IMR-90 (cell line): ENCODE measurements around the gene CCR5. TPM values are rescaled to one million over a fixed set of nuclear protein-coding genes. Genes with fewer than 3 reads are reported as not detected.

Experiments
- ATAC-seq: fragments of 200-7000 bp; cut with Tn5 transposase; 2 replicates; pipeline ENCODE4 v1.9.1; 2020; ENCODE audit warnings: low read depth, mild to moderate bottlenecking, moderate library complexity
- BruUV-seq: library from RNA; stranded (reverse); fragments of 400-500 nt; replicated peaks from 2 replicates; lab custom pipeline; 2021; lab: Mats Ljungman, UMichigan
- CTCF ChIA-PET: fragments of 300-600 bp; formaldehyde crosslinking; extraction: SDS; loops from one replicate; lab custom pipeline; 2021; ENCODE audit warnings: antibody characterized with exemption; lab: Yijun Ruan, JAX
- POLR2A ChIA-PET: fragments of 300-600 bp; sonication (Branson Sonifier 250); formaldehyde crosslinking; loops from one replicate; lab custom pipeline; 2022; ENCODE audit warnings: antibody characterized with exemption; ENCODE audit not compliant: unreplicated experiment; lab: Charles Lee
- DNase-seq: peaks from one replicate; pipeline ENCODE4 v3.0.0; 2013
- H2AFZ ChIP-seq: replicated peaks from 2 replicates; pipeline ENCODE3; 2013; ENCODE audit warnings: low read length, mild to moderate bottlenecking; ENCODE audit not compliant: poor library complexity
- H2AK5ac ChIP-seq: 2 replicates; pipeline ENCODE4 v1.6.1; 2013; ENCODE audit warnings: low read depth, low read length, inconsistent platforms
- H2AK9ac ChIP-seq: replicated peaks from 2 replicates; pipeline ENCODE3; 2013; ENCODE audit warnings: mild to moderate bottlenecking, low read depth, low read length, moderate library complexity; ENCODE audit not compliant: poor library complexity
- H2BK120ac ChIP-seq: 2 replicates; pipeline ENCODE4 v1.6.1; 2013; ENCODE audit warnings: low read depth, low read length, inconsistent platforms
- H2BK15ac ChIP-seq: 3 replicates; pipeline ENCODE4 v1.6.1; 2013; ENCODE audit warnings: low read depth, low read length, inconsistent platforms
- H2BK20ac ChIP-seq: 2 replicates; pipeline ENCODE4 v1.6.1; 2013; ENCODE audit warnings: low read depth, mild to moderate bottlenecking, inconsistent platforms, low read length, moderate library complexity
- H2BK5ac ChIP-seq: 2 replicates; pipeline ENCODE4 v1.6.1; 2013; ENCODE audit warnings: mild to moderate bottlenecking, low read depth, low read length, inconsistent platforms; ENCODE audit not compliant: poor library complexity, severe bottlenecking
- H3K14ac ChIP-seq: replicated peaks from 2 replicates; pipeline ENCODE4 v1.6.1; 2013; ENCODE audit warnings: low read depth, low read length, inconsistent platforms
- H3K18ac ChIP-seq: 2 replicates; pipeline ENCODE4 v1.6.1; 2013; ENCODE audit warnings: low read depth, low read length, control low read depth
- H3K23ac ChIP-seq: 2 replicates; pipeline ENCODE4 v1.6.1; 2013; ENCODE audit warnings: low read depth, low read length, inconsistent platforms
- H3K27ac ChIP-seq: 2 replicates; pipeline ENCODE4 v1.5.1; 2013; ENCODE audit warnings: mild to moderate bottlenecking, control low read depth, low read length; ENCODE audit not compliant: insufficient read depth
- H3K27me3 ChIP-seq: 2 replicates; pipeline ENCODE4 v1.6.1; 2013; ENCODE audit warnings: low read length; ENCODE audit not compliant: control insufficient read depth, insufficient read depth
- H3K36me3 ChIP-seq: 2 replicates; pipeline ENCODE4 v1.6.1; 2013; ENCODE audit warnings: low read length, mixed read lengths; ENCODE audit not compliant: control insufficient read depth, insufficient read depth
- H3K4ac ChIP-seq: 2 replicates; pipeline ENCODE4 v1.6.1; 2013; ENCODE audit warnings: low read depth, low read length, inconsistent platforms
- H3K4me1 ChIP-seq: 2 replicates; pipeline ENCODE4 v1.6.1; 2013; ENCODE audit warnings: low read length, mixed read lengths; ENCODE audit not compliant: control insufficient read depth, insufficient read depth
- H3K4me2 ChIP-seq: 2 replicates; pipeline ENCODE4 v1.6.1; 2013; ENCODE audit warnings: low read depth, mild to moderate bottlenecking, control low read depth, low read length, moderate library complexity
- H3K4me3 ChIP-seq: 2 replicates; pipeline ENCODE4 v1.5.1; 2013; ENCODE audit warnings: low read depth, mild to moderate bottlenecking, control low read depth, low read length, moderate library complexity; ENCODE audit not compliant: insufficient read depth
- H3K56ac ChIP-seq: 2 replicates; pipeline ENCODE4 v1.6.1; 2013; ENCODE audit warnings: low read length, inconsistent platforms; ENCODE audit not compliant: insufficient read depth; ENCODE audit errors: extremely low read depth
- H3K79me1 ChIP-seq, 2 experiments: 2 replicates each; pipeline ENCODE4 v1.6.1; 2013; ENCODE audit warnings: low read length in 2 of 2, inconsistent platforms in 1 of 2, low read depth in 1 of 2
- H3K9ac ChIP-seq: 2 replicates; pipeline ENCODE4 v1.6.1; 2013; ENCODE audit warnings: low read depth, low read length, control low read depth
- H3K9me1 ChIP-seq: 2 replicates; pipeline ENCODE4 v1.6.1; 2013; ENCODE audit warnings: low read length, inconsistent platforms; ENCODE audit not compliant: insufficient read depth
- H3K9me3 ChIP-seq: 2 replicates; pipeline ENCODE4 v1.6.1; 2013; ENCODE audit warnings: low read length; ENCODE audit not compliant: control insufficient read depth, insufficient read depth
- H4K20me1 ChIP-seq: 2 replicates; pipeline ENCODE4 v1.6.1; 2013; ENCODE audit warnings: low read length, inconsistent platforms; ENCODE audit not compliant: insufficient read depth
- H4K5ac ChIP-seq: 2 replicates; pipeline ENCODE4 v1.6.1; 2013; ENCODE audit warnings: mild to moderate bottlenecking, low read depth, low read length, control low read depth
- H4K8ac ChIP-seq, 2 experiments: 2 replicates each; pipeline ENCODE4 v1.6.1; 2013; ENCODE audit warnings: low read depth in 2 of 2, low read length in 2 of 2, control low read depth in 1 of 2, inconsistent platforms in 1 of 2
- H4K91ac ChIP-seq: 2 replicates; pipeline ENCODE4 v1.6.1; 2013; ENCODE audit warnings: low read depth, low read length, inconsistent platforms; ENCODE audit not compliant: insufficient read depth
- CHD1 ChIP-seq: IDR thresholded peaks from 2 replicates; pipeline ENCODE4 v1.6.1; 2012; ENCODE audit warnings: low read depth, low read length, improper control_type of control experiment
- CTCF ChIP-seq: conservative IDR thresholded peaks from 2 replicates; pipeline ENCODE4 v1.5.1; 2012; ENCODE audit warnings: mild to moderate bottlenecking, low read depth, low read length, improper control_type of control experiment
- MAZ ChIP-seq: IDR thresholded peaks from 2 replicates; pipeline ENCODE4 v1.6.1; 2012; ENCODE audit warnings: low read depth, mild to moderate bottlenecking, low read length, improper control_type of control experiment, moderate library complexity, borderline replicate concordance
- MXI1 ChIP-seq: IDR thresholded peaks from 2 replicates; pipeline ENCODE4 v1.6.1; 2012; ENCODE audit warnings: low read depth, mild to moderate bottlenecking, low read length, moderate library complexity, borderline replicate concordance
- POLR2A ChIP-seq: IDR thresholded peaks from 2 replicates; pipeline ENCODE4 v1.6.1; 2012; ENCODE audit warnings: mild to moderate bottlenecking, low read depth, low read length
- RAD21 ChIP-seq: IDR thresholded peaks from 2 replicates; pipeline ENCODE4 v1.6.1; 2012; ENCODE audit warnings: low read length, improper control_type of control experiment
- SMC3 ChIP-seq: fragments of 150-350 bp; IDR thresholded peaks from 2 replicates; pipeline ENCODE4 v1.6.1; 2016; ENCODE audit warnings: low read depth, mild to moderate bottlenecking, antibody characterized with exemption, low read length, moderate library complexity
- USF2 ChIP-seq: fragments of 150-350 bp; IDR thresholded peaks from 2 replicates; pipeline ENCODE4 v1.6.1; 2017; ENCODE audit warnings: mild to moderate bottlenecking, antibody characterized with exemption, low read length, low read depth
- WGBS, 2 experiments: methylation state at CpG; one replicate each; pipeline versions ENCODE4 v1.1.5 to v1.1.7; 2013; ENCODE audit warnings: missing lambda C conversion rate in 2 of 2; ENCODE audit not compliant: insufficient read length in 1 of 2; ENCODE audit errors: extremely low coverage in 2 of 2; 5-methylcytosine and 5-hydroxymethylcytosine counted together
- dilution Hi-C: fragments of 300-500 bp; cut with HindIII; formaldehyde crosslinking; loops from one replicate; pipeline ENCODE4 v1.14.3; 2018; ENCODE audit warnings: low sequenced_read_pairs; ENCODE audit not compliant: unreplicated experiment
- in situ Hi-C: fragments of 300-500 bp; cut with MboI; formaldehyde crosslinking; loops from 3 replicates; pipeline ENCODE4 v1.14.3; 2019; ENCODE audit warnings: low sequenced_read_pairs, inconsistent platforms, mixed read lengths
- intact Hi-C: fragments of 100-400 bp; cut with micrococcal nuclease; formaldehyde crosslinking; loops from 2 replicates; pipeline ENCODE4 v1.10.0; 2022
- polyA plus RNA-seq, 3 experiments: library from polyadenylated mRNA; depleted of rRNA; stranded (reverse); fragments of >200 nt; gene quantifications; 2 replicates each; pipeline ENCODE4 v1.2.3, GENCODE V29; 2012; ENCODE audit warnings: low replicate concordance in 1 of 3
- total RNA-seq: library from RNA; depleted of rRNA; stranded (reverse); fragments of >200 nt; gene quantifications from 2 replicates; pipeline ENCODE4 v1.2.3, GENCODE V29; 2012

CCR5 gene
- total and polyA plus RNA-seq, 2 of the 4 experiments (the other 2 are of a cell fraction): not detected

GRCh38 chr3:46368569-46368968 lies 2.2 kb upstream of the CCR5 start:
- no peak overlapping the region for H2AK5ac ChIP-seq
- ChIA-PET POLR2A (no interaction called here), CTCF (interaction anchor here (1.5 kb wide), 1 partner anchor 15 kb away, joined by 4 read pairs; the partner anchor contains the start of gene CCR2)
- dilution Hi-C loops: no loop called here
- H3K4me2 ChIP-seq: no peak overlapping the region
- H3K23ac ChIP-seq: no peak overlapping the region
- no peaks in the 10 kb centered on the region for H3K9me3 ChIP-seq
- H2BK5ac ChIP-seq: no peak overlapping the region
- no peaks in the 10 kb centered on the region for H3K4me1 ChIP-seq
- no peak overlapping the region for H2BK120ac ChIP-seq
- no peak overlapping the region for H2AFZ ChIP-seq
- WGBS, 2 experiments: no CpG with 5 or more reads among the region's 7 CpGs
- H3K27ac ChIP-seq: no peak overlapping the region
- peaks cover 40% of the 10 kb centered on the region for H3K27me3 ChIP-seq
- H3K14ac ChIP-seq: no peak overlapping the region
- no peak overlapping the region for H3K9ac ChIP-seq
- no peak overlapping the region for H4K8ac ChIP-seq
- no peak overlapping the region for H4K91ac ChIP-seq
- in situ Hi-C loops: no loop called here
- H3K56ac ChIP-seq: no peak overlapping the region
- H3K36me3 ChIP-seq: no peaks in the 10 kb centered on the region
- H2BK15ac ChIP-seq: no peak overlapping the region
- no peak overlapping the region for H3K4me3 ChIP-seq
- H3K4ac ChIP-seq: no peak overlapping the region
- intact Hi-C loops: no loop called here
- H4K5ac ChIP-seq: no peak overlapping the region
- no peaks in the 10 kb centered on the region for H4K20me1 ChIP-seq
- TF ChIP-seq POLR2A (no peak), MAZ (no peak), USF2 (no peak), SMC3 (no peak), MXI1 (no peak), CHD1 (no peak), CTCF (no peak), RAD21 (no peak)
- DNase-seq (no peak), ATAC-seq (no peak)
- no peak overlapping the region for H3K18ac ChIP-seq
- H3K9me1 ChIP-seq: no peaks in the 10 kb centered on the region
- no peak overlapping the region for H2AK9ac ChIP-seq
- no peak overlapping the region for H2BK20ac ChIP-seq
- BruUV-seq: no TSS peak
- H3K79me1 ChIP-seq: no peaks in the 10 kb centered on the region
